ENCODE results near the gene IL12B.

IL12B gene

DNA sequence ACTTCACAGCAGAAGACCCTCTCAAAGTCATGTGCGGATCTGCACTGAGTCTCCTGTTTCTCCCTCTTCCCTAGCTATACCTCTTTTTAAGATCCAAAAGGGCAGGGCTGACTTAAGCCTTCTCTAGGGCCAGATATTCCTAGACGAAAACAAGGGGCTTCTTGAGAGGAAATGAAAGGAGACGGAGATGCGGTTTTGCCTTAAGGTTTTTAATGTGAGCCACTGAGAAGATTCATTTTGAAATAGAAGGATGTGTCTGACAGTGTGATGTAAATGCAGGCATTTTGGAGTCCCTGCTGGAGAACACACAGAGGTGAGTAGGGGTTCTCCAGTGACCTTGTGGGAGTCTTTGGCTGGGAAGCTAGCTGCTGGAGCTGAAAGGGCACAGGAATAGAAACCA, 15.6 kb upstream of the IL12B start:
- H3K27ac ChIP-seq = no peak overlapping the region
- TF ChIP-seq, protein P1, sequence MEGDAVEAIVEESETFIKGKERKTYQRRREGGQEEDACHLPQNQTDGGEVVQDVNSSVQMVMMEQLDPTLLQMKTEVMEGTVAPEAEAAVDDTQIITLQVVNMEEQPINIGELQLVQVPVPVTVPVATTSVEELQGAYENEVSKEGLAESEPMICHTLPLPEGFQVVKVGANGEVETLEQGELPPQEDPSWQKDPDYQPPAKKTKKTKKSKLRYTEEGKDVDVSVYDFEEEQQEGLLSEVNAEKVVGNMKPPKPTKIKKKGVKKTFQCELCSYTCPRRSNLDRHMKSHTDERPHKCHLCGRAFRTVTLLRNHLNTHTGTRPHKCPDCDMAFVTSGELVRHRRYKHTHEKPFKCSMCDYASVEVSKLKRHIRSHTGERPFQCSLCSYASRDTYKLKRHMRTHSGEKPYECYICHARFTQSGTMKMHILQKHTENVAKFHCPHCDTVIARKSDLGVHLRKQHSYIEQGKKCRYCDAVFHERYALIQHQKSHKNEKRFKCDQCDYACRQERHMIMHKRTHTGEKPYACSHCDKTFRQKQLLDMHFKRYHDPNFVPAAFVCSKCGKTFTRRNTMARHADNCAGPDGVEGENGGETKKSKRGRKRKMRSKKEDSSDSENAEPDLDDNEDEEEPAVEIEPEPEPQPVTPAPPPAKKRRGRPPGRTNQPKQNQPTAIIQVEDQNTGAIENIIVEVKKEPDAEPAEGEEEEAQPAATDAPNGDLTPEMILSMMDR (conservative IDR thresholded peaks at IDR 0.05) = no peak

GRCh38 chr5:159345336-159345735, 15.0 kb upstream of the IL12B start:
- H3K27ac ChIP-seq = no peak overlapping the region
- TF ChIP-seq, protein P1 (conservative IDR thresholded peaks at IDR 0.05) = no peak

DNA sequence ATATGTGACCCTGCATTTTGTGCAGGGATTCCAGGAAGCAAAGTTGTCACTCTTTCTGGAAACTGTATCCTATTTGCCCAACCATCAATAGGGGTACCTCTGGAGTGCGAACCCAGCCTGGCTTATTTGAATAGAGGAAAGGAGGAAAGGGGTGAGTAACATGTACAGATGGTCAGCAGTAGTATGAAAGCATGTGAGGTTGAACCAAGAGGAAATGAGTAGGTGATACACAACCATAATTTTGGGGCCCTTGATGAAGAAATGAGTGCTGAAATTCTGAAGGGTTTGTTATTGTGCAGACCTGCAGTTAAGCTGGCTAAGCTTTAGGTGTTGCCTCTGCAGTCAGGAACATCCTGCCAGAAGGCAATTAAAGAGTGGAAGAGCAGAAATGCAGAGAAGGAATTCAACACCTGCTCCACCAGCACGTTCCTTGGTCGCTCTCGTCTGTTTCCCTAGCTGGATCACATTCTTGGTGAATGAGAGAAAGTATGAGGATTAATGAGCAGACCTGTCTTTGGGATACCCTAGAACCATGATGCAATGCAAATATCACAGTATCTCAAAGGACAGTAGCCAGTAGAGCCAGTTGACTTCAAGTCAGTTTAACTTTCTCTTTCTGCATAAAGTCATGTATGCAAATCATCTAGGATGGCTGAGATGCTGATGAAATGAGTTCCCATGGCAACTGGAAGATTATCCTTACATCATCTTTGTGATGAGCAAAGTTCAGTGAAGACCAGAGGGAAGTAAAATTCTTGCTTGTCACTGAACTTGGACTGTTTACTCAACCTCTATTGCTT, 13.2 kb upstream of the IL12B start:
- no peak overlapping the region for H3K27ac ChIP-seq
- TF ChIP-seq, protein P1 (conservative IDR thresholded peaks at IDR 0.05) = no peak

DNA sequence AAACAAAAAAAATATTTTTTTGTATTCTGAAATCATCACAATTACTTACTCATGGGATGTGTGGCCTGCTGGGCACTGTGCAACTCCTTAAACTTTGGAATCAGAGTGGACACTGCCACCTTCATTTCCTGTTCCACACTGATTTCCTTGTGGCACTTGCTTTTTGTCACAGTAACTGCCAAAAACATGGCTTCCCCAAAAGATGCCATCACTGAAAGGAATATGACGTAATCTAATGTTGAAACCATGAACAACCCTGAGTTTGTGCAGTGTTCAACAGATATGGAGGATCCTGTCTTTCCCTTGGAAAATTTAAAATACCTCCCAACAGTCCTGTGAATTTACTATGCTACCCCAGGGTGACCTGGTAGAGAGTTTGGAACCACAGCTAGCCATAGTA, 12.6 kb upstream of the IL12B start:
- no peak overlapping the region for H3K27ac ChIP-seq
- TF ChIP-seq, protein P1 (conservative IDR thresholded peaks at IDR 0.05) = no peak

DNA sequence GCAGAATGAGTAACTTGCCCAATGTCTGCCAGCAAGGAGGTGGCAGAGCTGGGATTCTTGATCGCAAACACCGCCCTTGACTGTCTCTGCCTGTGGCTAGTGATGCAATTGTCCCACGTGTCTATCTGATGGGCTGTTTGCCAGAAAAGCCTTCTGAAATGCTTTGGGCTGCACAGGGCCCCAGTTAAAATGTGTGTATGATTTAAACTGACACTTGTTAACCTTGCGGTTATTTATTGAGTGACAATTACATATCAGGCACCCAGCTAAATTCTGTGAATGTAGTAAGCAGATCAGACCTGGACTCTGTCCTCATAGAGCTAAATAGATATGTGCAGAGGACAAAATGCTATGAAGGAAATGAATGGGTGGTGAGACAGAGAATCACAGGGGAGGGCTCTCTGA, 11.6 kb upstream of the IL12B start:
- peak overlapping the region; percentile 40; the same call in 1 of the 2 replicates for H3K27ac ChIP-seq
- TF ChIP-seq, protein P1 (conservative IDR thresholded peaks at IDR 0.05) = no peak

GRCh38 chr5:159341145-159341544, 10.9 kb upstream of the IL12B start:
- TF ChIP-seq, protein P1 (conservative IDR thresholded peaks at IDR 0.05) = no peak
- no peak overlapping the region; the same call in 1 of the 2 replicates for H3K27ac ChIP-seq

DNA sequence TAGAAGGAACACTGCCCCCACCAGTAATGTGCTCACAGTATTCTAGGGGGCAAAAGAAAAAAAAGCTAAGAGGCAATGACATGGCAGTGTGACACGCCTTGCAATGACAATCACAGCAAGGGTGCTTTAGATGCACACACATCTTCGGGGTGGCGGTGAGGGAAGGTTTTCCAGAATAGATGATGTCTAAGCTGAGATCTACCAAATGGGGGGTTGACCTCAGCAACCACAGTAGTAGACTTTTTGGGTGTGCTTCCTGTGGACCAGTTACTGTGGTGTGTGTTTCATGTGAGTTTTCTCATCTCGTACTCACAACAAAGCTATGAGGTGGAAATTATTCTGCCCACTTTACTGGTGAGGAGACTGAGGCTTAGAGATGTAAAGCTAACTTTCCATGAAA, 10.2 kb upstream of the IL12B start:
- no peak overlapping the region for H3K27ac ChIP-seq
- TF ChIP-seq, protein P1 (conservative IDR thresholded peaks at IDR 0.05) = no peak
